Prostate gland (tissue), 2 donors: ENCODE results near the gene PPAN. TPM values are rescaled to one million over a fixed set of nuclear protein-coding genes. Genes with fewer than 3 reads are reported as not detected.

Experiments
- DNase-seq: peaks from one replicate; pipeline ENCODE4 v3.0.0-alpha.2; 2019; ENCODE audit warnings: low spot score
- H3K27ac ChIP-seq, 2 donors: fragments of 200-600 bp; sonication (generic); 2 replicates each; pipeline ENCODE4 v1.5.1; 2017 to 2019
- H3K27me3 ChIP-seq: fragments of 200-600 bp; sonication (generic); replicated peaks from 2 replicates; pipeline ENCODE4 v1.5.1; 2019; ENCODE audit not compliant: insufficient read depth
- H3K36me3 ChIP-seq, 2 donors: fragments of 200-600 bp; sonication (generic); 1 replicate in 1 of 2; 2 replicates in 1 of 2; pipeline versions ENCODE4 v1.5.1 to v1.8.1; 2017 to 2019
- H3K4me1 ChIP-seq: fragments of 200-600 bp; sonication (generic); replicated peaks from 2 replicates; pipeline ENCODE4 v1.5.1; 2019
- H3K4me3 ChIP-seq, 2 donors: fragments of 200-600 bp; sonication (generic); 2 replicates each; pipeline ENCODE4 v1.5.1; 2017 to 2019
- H3K9me3 ChIP-seq: fragments of 200-600 bp; sonication (generic); 2 replicates; pipeline ENCODE4 v1.5.1; 2017
- POLR2A ChIP-seq: fragments of 450-650 bp; IDR thresholded peaks from one replicate; pipeline ENCODE4 v1.6.1; 2016; ENCODE audit warnings: antibody characterized with exemption, mild to moderate bottlenecking
- POLR2AphosphoS5 ChIP-seq: sonication (generic); formaldehyde crosslinking; IDR thresholded peaks from one replicate; pipeline ENCODE4 v1.6.1; 2017; ENCODE audit warnings: antibody characterized with exemption
- WGBS: methylation state at CpG from one replicate; pipeline ENCODE4 v1.1.5; 2018; 5-methylcytosine and 5-hydroxymethylcytosine counted together
- intact Hi-C: fragments of 100-400 bp; cut with DNase I; formaldehyde crosslinking; loops from one replicate; pipeline ENCODE4 v1.14.2; 2022
- total RNA-seq, 2 donors: library from RNA; depleted of rRNA; stranded (reverse); fragments of >200 nt; gene quantifications; one replicate each; pipeline ENCODE4 v1.1.0, GENCODE V29; 2016
- TF ChIP-seq, protein P1 (sequence below), 4 experiments: fragments of 200-600 bp in 2 of 4; fragments of 450-650 bp in 2 of 4; sonication (generic) in 2 of 4; IDR thresholded peaks; 1 replicate in 3 of 4; 2 replicates in 1 of 4; pipeline ENCODE4 v1.5.1; 2016 to 2019; ENCODE audit warnings: antibody characterized with exemption in 4 of 4, mild to moderate bottlenecking in 2 of 4, moderate library complexity in 2 of 4

The PPAN gene, protein sequence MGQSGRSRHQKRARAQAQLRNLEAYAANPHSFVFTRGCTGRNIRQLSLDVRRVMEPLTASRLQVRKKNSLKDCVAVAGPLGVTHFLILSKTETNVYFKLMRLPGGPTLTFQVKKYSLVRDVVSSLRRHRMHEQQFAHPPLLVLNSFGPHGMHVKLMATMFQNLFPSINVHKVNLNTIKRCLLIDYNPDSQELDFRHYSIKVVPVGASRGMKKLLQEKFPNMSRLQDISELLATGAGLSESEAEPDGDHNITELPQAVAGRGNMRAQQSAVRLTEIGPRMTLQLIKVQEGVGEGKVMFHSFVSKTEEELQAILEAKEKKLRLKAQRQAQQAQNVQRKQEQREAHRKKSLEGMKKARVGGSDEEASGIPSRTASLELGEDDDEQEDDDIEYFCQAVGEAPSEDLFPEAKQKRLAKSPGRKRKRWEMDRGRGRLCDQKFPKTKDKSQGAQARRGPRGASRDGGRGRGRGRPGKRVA
- 10 to 100 TPM; 27.6 to 47.2 TPM for total RNA-seq

DNA sequence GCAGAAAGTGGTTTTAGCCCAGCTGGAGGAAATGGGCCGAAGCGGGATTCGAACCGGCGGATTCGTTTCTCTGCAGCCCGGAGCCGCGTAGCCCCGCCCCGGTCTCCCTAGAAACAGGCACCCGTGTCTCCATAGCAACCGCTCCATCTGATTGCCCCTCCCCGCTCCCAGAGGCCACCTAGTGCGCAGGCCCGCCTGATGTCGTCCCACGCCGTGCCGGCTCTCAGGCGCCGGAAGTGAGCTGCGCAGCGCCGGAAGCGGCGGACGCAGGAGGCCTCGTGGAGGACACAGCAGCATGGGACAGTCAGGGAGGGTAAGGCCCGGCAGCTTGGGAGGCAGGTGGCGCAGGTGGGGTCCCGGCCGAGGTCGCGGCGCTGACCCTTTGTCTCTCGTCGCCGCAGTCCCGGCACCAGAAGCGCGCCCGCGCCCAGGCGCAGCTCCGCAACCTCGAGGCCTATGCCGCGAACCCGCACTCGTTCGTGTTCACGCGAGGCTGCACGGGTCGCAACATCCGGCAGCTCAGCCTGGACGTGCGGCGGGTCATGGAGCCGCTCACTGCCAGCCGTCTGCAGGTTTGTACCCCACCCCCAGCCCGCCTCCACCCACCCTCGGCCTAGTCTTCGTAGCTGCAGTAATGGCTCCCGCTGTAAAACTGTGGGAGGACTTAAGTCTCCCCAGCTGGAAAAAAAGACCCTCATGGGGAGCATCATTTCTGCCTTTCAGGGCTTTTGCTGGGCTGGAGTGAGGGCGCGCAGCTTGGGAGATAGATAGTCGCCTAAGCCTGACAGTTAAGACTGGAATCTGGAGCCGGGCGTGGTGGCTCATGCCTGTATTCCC is at the start of gene PPAN:
Gene PPAN, plus strand, starts transcription at position 263 of the 837 bp plus-strand sequence. Its CDS starts 33 bp downstream, at position 296.
- Histone ChIP-seq H3K9me3 (no peaks in the 10 kb centered on the region), H3K27ac (peak within 1 kb of the TSS; percentile 7 to 45), H3K4me3 (peak within 1 kb of the TSS; percentile 47 to 66), H3K4me1 (peaks cover 6% of the 10 kb centered on the region), H3K36me3 (peaks cover 17 to 19% of the 10 kb centered on the region in 2 donors), H3K27me3 (no peaks in the 10 kb centered on the region)
- peak; percentile 98 for DNase-seq
- intact Hi-C loops, result no loop called here
- TF ChIP-seq POLR2A (peak; percentile 50), POLR2AphosphoS5 (peak; percentile 99)
- TF ChIP-seq, protein P1, sequence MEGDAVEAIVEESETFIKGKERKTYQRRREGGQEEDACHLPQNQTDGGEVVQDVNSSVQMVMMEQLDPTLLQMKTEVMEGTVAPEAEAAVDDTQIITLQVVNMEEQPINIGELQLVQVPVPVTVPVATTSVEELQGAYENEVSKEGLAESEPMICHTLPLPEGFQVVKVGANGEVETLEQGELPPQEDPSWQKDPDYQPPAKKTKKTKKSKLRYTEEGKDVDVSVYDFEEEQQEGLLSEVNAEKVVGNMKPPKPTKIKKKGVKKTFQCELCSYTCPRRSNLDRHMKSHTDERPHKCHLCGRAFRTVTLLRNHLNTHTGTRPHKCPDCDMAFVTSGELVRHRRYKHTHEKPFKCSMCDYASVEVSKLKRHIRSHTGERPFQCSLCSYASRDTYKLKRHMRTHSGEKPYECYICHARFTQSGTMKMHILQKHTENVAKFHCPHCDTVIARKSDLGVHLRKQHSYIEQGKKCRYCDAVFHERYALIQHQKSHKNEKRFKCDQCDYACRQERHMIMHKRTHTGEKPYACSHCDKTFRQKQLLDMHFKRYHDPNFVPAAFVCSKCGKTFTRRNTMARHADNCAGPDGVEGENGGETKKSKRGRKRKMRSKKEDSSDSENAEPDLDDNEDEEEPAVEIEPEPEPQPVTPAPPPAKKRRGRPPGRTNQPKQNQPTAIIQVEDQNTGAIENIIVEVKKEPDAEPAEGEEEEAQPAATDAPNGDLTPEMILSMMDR (IDR thresholded peaks at IDR 0.05), result peak in 1 of 4 experiments; percentile 48
- 2% methylated on average over 66 of the region's 71 CpGs for WGBS

DNA sequence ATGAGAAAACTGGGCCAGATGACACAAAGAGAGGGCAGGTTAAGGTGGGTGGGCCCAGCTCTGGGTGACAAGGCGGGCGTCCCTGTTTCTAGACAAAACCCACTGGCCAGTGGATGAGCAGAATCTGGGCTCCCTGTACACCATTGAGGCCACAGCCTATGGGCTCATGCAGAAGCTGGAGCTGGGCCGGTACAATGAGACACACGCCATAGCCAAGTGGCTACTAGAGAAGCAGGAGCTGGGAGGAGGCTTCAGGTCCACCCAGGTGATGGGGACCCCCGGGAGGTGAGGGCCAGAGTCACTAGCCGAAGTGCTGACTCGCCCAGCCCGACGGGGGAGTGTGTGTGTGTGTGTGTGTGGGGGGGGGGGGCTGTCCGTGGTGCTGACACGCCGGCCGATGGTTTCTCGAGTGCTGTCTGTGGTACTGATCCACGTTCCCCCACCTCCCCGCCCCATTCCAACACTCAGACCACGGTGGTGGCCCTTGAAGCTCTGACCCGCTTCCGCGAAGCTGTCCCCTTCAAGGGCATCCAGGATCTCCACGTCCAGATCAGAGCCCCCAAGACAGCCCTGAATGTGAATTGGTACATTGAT is 44.3 kb upstream of the PPAN start:
- H3K27ac ChIP-seq, result no peak overlapping the region
- H3K36me3 ChIP-seq, result no peaks in the 10 kb centered on the region
- H3K9me3 ChIP-seq, result no peaks in the 10 kb centered on the region
- no peaks in the 10 kb centered on the region for H3K27me3 ChIP-seq
- no peak overlapping the region for H3K4me3 ChIP-seq
- WGBS, result 32% methylated on average over 15 of the region's 21 CpGs
- no peak for DNase-seq
- intact Hi-C loops, result no loop called here
- TF ChIP-seq POLR2A, result no peak
- TF ChIP-seq POLR2AphosphoS5, result no peak
- TF ChIP-seq, protein P1 (IDR thresholded peaks at IDR 0.05), result no peak
- no peaks in the 10 kb centered on the region for H3K4me1 ChIP-seq

DNA sequence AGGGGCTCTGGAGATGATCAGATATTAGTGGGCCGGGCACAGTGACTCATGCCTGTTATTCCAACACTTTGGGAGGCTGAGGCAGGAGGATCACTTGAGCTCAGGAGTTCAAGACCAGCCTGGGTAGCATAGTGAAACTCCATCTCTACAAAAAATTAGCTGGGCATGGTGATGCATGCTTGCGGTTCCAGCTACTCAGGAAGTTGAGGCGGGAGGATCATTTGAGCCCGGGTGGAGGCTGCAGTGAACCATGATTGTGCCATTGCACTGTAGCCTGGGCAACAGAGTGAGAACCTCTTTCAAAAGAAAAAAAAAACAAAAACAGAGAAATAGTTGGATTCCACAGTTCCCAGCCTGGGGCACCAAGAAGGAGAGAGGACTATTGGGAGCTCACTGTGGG is 38.0 kb upstream of the PPAN start:
- TF ChIP-seq POLR2A (no peak), POLR2AphosphoS5 (no peak)
- TF ChIP-seq, protein P1 (IDR thresholded peaks at IDR 0.05), result no peak

DNA sequence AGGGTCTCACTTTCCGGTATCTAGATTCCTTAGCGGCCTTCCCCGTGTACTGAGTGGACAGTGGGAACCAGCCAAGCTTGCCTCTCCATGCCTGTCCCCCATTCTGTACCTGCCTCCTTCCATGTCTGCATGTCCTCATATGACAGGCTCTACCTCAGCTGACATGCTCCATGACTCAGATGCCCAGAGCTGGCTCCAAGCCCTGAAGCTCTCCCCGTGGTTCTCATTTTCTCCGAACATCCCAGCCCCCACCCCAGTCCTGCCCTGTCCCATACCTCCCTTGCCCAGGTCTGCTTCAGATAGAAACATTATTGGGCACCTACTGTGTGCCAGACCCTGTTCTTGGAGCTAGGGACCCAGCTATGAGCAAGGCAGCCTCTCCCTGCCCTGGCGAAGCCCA is 37.1 kb upstream of the PPAN start:
- intact Hi-C loops, result no loop called here
- 62% methylated on average over 6 of the region's 6 CpGs for WGBS
- TF ChIP-seq POLR2AphosphoS5, result no peak
- no peak for TF ChIP-seq POLR2A
- TF ChIP-seq, protein P1 (IDR thresholded peaks at IDR 0.05), result no peak

More for the DNA sequence above, 38.0 kb upstream of the PPAN start:
- intact Hi-C loops, result no loop called here
- no peaks in the 10 kb centered on the region for H3K36me3 ChIP-seq
- no peaks in the 10 kb centered on the region for H3K9me3 ChIP-seq
- no peak for DNase-seq
- no peaks in the 10 kb centered on the region for H3K4me1 ChIP-seq
- H3K4me3 ChIP-seq, result no peak overlapping the region
- no peaks in the 10 kb centered on the region for H3K27me3 ChIP-seq
- WGBS, result 75% methylated on average over 4 of the region's 4 CpGs
- no peak overlapping the region for H3K27ac ChIP-seq

More for the DNA sequence above, 37.1 kb upstream of the PPAN start:
- Histone ChIP-seq H3K9me3 (no peaks in the 10 kb centered on the region), H3K36me3 (no peaks in the 10 kb centered on the region), H3K27ac (no peak overlapping the region), H3K4me3 (no peak overlapping the region), H3K4me1 (no peaks in the 10 kb centered on the region), H3K27me3 (no peaks in the 10 kb centered on the region)
- DNase-seq, result no peak
